D341Med (cell line): ENCODE data around the gene OR10A4.
"Not testable (repeated sequence)": the region's sequence is repeated elsewhere in the genome, so short reads cannot be mapped to it uniquely, and the experiment has no call there.

Source experiments
- DNase-seq: peaks from one replicate; pipeline ENCODE4 v3.0.0; 2012; ENCODE audit warnings: low spot score

Gene OR10A4

GRCh38 chr11:6898911-6899310, 22.5 kb downstream of the OR10A4 start:
- no peak for DNase-seq

GRCh38 chr11:6900327-6900999, 24.0 kb downstream of the OR10A4 start:
- DNase-seq: no peak

GRCh38 chr11:6904804-6905203, 28.4 kb downstream of the OR10A4 start:
- not testable (repeated sequence) for DNase-seq

GRCh38 chr11:6911378-6911777, 35.0 kb downstream of the OR10A4 start:
- no peak for DNase-seq

- no peak for DNase-seq
Observed at GRCh38 chr11:6911948-6912347, 35.5 kb downstream of the OR10A4 start.

GRCh38 chr11:6919698-6920097, 43.3 kb downstream of the OR10A4 start:
- DNase-seq: no peak

- no peak for DNase-seq
Observed at GRCh38 chr11:6920702-6921101, 44.3 kb downstream of the OR10A4 start, which contains the start of gene OR2D3. TSS of gene OR2D3 (plus strand) at chr11:6921002. CDS start at chr11:6921002, 0 bp downstream.

GRCh38 chr11:6925007-6925577, 48.7 kb downstream of the OR10A4 start:
- DNase-seq: no peak

- DNase-seq: no peak
Observed at GRCh38 chr11:6925636-6926207, 49.3 kb downstream of the OR10A4 start.

- peak; percentile 22 for DNase-seq
Observed at GRCh38 chr11:6926208-6927029, 50.0 kb downstream of the OR10A4 start, which contains the start of gene ZNF215. TSS of gene ZNF215 (plus strand) at chr11:6926426. CDS start at chr11:6932273, 5,847 bp downstream.

GRCh38 chr11:6927030-6927617, 50.7 kb downstream of the OR10A4 start:
- no peak for DNase-seq
